ENCODE measurements around the gene NRXN3.

The NRXN3 gene

GRCh38 chr14:79698298-79698711 is 1528.1 kb downstream of the NRXN3 start:
- DNase-seq (ENCODE audit: low read depth): no peak

- no peak for DNase-seq (ENCODE audit: low read depth)
Observed at GRCh38 chr14:79699206-79699605, 1529.0 kb downstream of the NRXN3 start.

DNA sequence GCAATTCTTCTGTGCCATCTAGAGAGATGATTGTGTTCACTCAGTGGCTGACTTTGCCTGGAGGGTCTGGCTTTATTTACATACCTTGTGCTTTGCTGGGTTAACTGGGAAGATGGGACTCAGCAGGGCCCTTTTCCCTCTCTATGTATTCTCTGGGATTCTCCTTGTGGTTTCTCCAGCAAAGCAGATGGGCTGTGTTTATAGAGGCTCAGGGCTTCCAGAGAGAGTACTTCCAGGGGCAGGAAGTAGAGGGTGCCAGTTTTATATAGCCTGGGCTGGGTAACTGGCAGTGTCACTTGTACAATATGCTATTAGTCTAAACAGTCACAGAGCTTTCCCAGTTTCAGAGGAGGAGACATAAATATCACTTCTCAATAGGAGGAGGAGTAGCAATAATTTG is 1531.2 kb downstream of the NRXN3 start:
- no peak for DNase-seq (ENCODE audit: low read depth)

- DNase-seq (ENCODE audit: low read depth): no peak
Observed at GRCh38 chr14:79702197-79702596, 1532.0 kb downstream of the NRXN3 start.

DNA sequence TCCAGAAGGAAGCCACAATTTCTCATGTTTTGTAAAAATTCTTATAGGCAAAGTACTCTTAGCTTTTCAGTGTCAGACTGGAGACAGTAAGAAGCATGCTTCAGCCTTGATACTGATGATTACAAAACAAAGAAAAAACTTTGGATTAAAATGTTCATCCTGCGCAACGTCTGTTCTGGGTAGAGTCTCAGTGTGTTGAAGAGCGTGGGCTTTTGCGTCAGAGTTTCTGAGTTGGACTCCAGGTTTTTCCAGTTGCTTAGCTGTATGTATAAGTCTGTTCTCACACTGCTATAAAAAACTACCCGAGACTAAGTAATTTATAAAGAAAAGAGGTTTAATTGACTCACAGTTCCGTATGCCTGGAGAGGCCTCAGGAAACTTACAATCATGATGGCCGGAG is 1533.0 kb downstream of the NRXN3 start:
- DNase-seq (ENCODE audit: low read depth): no peak

DNA sequence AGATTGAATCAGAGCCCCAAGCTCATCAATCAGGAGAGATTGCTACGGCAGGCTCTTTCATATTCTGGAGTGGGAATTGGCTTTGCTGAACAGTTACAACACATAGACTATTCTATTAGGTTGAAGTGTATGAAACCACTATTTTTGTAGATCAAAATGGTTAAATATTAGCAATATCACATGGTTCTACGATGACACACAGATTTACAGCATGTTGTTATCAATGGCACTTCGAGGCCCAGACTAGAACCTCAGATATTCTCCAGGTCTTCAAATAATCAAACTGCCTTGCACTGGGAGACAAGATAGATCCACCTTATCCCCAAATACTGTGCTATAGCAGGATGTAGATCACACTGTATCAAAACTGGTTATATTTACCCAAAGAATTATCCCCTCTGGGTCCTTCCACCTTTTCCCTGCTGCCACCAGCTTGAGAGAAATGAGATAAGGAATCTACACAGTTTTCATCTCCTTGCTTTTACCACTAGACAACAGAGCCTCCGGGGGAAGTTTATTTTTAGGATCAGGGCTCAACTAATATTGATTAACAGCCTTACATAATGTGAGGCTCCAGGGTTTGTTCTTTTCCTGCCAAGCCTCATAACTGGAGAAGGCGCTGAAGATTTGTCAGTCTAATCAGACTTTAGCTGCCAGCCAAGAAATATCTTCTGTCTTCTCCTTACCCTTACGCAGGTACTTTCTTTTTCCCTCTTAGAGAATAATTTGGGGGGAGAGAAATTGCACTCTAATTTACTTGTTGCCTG is 1534.1 kb downstream of the NRXN3 start:
- no peak for DNase-seq (ENCODE audit: low read depth)

- no peak for DNase-seq (ENCODE audit: low read depth)
Observed at GRCh38 chr14:79705126-79705894, 1535.1 kb downstream of the NRXN3 start.

DNA sequence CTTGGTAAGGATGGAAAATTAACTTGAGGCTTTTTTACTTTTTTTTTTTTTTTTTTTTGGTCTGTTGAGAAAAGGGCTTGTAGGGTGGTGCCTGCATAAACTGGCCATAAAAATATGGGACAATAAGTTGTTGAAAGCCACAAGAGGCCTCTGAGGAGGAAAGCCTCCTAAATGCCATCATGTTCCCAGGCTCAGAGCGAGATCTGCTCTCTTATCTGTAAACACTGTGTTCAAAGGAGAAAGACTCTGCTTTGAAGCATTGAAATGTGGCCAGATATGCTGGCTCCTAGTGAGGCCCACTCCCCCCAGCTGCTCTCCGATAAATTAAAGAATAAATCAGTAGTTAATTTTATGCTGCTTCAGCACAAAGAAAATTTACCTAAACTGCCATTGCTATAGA is 1536.2 kb downstream of the NRXN3 start:
- no peak for DNase-seq (ENCODE audit: low read depth)

GRCh38 chr14:79708426-79709388 is 1538.5 kb downstream of the NRXN3 start:
- no peak for DNase-seq (ENCODE audit: low read depth)

- DNase-seq (ENCODE audit: low read depth): no peak
Observed at GRCh38 chr14:79709573-79709972, 1539.4 kb downstream of the NRXN3 start.

- no peak for DNase-seq (ENCODE audit: low read depth)
Observed at GRCh38 chr14:79712302-79712950, 1542.3 kb downstream of the NRXN3 start.

- DNase-seq (ENCODE audit: low read depth): no peak
Observed at GRCh38 chr14:79721399-79722084, 1551.4 kb downstream of the NRXN3 start.

DNA sequence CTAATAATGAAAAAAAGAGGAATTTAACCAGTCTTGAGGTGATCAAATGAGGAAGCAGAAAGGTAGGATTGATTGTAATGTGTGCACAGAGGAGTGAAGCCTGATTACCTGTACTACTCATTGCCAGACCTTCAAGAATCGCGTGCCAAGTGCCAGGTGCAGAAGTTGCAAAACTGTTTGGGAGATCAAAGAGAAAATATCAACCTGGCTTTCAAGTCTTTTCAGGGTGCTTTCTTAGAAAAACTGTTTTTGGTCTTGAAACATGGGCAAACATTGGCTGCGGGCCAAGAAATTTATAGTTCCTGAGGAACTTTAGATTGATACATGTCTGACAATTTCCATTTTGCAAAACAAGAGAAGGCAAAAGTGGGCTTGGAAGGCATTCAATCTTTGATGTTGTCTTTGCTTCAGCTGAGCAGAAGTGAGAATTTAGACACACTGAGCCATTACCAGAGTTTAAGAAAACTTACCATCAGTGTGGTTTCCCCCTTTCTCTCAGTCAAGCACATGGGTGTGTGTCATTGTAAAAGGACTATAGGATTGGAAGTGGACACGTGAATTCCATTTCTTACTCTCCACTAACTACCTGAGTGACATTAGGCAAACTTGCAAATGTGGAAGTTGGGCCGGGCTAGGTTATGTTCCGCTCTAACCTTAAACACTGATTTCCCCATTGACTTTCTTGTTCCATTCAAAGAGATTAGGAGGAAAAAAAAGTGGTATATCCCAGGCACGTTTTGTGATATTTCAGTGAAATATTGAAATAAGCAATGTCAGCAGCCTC is 1555.0 kb downstream of the NRXN3 start:
- no peak for DNase-seq (ENCODE audit: low read depth)

DNA sequence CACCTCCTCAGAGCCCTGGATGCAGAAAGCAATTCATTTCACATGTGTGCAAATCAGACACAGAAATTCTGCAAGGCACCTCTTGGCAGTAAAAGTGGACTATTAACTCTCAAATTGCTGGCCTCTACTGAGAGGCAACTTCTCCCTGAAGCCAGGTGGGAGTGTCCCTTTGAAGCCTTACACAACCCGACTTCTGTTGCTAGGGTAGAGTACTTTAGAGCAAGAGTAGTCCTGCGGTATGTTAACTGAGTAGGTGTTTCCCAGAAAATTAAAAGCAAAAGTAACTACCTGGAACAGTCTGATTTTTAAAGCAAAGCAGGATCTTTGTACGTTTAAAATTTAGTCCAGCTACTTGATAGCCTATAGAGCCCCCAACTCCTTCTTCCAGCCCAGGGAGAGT is 1557.7 kb downstream of the NRXN3 start:
- DNase-seq (ENCODE audit: low read depth): no peak

DNA sequence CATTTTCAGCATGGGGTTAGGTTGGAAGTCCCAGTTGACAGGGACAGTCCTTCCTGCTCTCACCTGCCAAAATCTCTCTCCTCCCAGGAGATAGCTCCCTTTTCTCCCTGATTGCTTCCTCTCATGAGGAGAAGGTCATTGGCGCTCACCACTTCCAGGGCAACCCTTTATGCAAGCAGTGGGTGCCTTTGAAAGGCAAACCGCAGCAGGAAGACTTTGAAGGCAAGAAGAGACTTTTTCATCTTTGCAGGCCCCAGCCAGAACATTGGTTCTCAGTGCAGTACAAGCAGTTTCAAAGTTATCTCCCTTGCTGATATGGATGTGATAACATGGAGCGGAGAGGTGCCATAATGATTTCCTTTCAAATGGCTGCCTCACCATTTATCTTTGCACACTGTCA is 1558.2 kb downstream of the NRXN3 start:
- DNase-seq (ENCODE audit: low read depth): no peak

- no peak for DNase-seq (ENCODE audit: low read depth)
Observed at GRCh38 chr14:79729731-79730130, 1559.6 kb downstream of the NRXN3 start.

- no peak for DNase-seq (ENCODE audit: low read depth)
Observed at GRCh38 chr14:79730196-79730595, 1560.0 kb downstream of the NRXN3 start.

- no peak for DNase-seq (ENCODE audit: low read depth)
Observed at GRCh38 chr14:79730953-79731352, 1560.8 kb downstream of the NRXN3 start.

DNA sequence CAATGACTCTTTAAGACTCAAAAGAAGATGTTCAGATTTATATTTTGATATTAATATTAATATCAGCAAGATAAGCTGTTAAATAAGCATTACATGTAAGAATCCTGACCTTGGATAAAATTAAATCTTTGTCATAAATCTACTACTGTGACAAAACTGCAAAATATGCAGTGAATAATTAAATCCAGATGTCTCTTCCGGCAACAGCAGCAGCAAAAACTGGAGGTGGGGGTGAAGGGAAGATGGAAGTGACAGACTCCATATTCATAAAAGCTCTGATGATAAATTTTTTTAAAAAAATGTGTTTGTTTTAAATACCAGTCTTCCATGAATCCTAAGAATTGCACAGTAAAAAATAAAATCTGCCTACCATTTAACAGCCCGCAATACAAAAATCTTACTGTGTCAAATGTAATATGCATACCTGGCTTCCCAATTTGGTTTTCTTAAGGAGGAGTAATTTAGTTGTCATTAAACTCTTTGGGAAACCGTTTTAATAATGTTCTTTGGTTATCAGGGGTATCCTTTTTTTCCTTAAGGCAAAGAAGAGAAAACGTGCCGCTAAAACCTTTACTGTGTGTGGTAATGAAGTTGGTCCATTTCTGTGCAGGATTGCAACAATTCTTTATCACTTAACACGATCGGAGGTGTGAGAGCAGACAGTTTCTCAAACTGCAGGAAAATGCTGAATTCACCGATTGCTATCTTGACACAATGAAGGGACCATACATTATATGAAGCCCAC is 1562.9 kb downstream of the NRXN3 start:
- DNase-seq (ENCODE audit: low read depth): no peak

- DNase-seq (ENCODE audit: low read depth): no peak
Observed at GRCh38 chr14:79734151-79734550, 1564.0 kb downstream of the NRXN3 start.
